Neural crest cell (in vitro differentiated cells): ENCODE data around the gene NAV2. TPM values are rescaled to one million over a fixed set of nuclear protein-coding genes. Genes with fewer than 3 reads are reported as not detected.
A peak's percentile ranks its signal among the peaks of the same experiment; 100 is the strongest.

Experiments
- DNase-seq: peaks from one replicate; pipeline ENCODE4 v3.0.0; 2021; ENCODE audit warnings: low read depth, mixed read lengths, low spot score
- H3K27ac Mint-ChIP-seq: one replicate; pipeline ENCODE4 v1.8.0; 2021; ENCODE audit warnings: mild to moderate bottlenecking, mixed read lengths; ENCODE audit not compliant: unreplicated experiment
- H3K27me3 Mint-ChIP-seq: 2 replicates; pipeline ENCODE4 v1.8.0; 2021; ENCODE audit warnings: low read depth, mild to moderate bottlenecking, mixed read lengths
- H3K36me3 Mint-ChIP-seq: 2 replicates; pipeline ENCODE4 v1.8.0; 2021; ENCODE audit warnings: low read depth, mild to moderate bottlenecking, mixed read lengths
- H3K4me1 Mint-ChIP-seq: 2 replicates; pipeline ENCODE4 v1.8.0; 2021; ENCODE audit warnings: mixed read lengths
- H3K4me3 Mint-ChIP-seq: one replicate; pipeline ENCODE4 v1.8.0; 2021; ENCODE audit warnings: mild to moderate bottlenecking, mixed read lengths
- H3K9me3 Mint-ChIP-seq: 2 replicates; pipeline ENCODE4 v1.8.0; 2021; ENCODE audit warnings: mixed read lengths
- CTCF ChIP-seq: fragments of 200-600 bp; sonication (generic); conservative IDR thresholded peaks from 2 replicates; pipeline ENCODE4 v1.5.0; 2021; ENCODE audit warnings: antibody characterized with exemption, mild to moderate bottlenecking
- total RNA-seq: library from RNA; stranded (reverse); gene quantifications from 2 replicates; pipeline ENCODE4 v1.2.1, GENCODE V29; 2021

Gene NAV2
- total RNA-seq, 1 donor from 2014 or later = 14.1 TPM

- Mint-ChIP-seq H3K27me3 (no peaks in the 10 kb centered on the region), H3K27ac (no peak overlapping the region), H3K4me3 (no peak overlapping the region), H3K36me3 (no peaks in the 10 kb centered on the region), H3K4me1 (peaks cover 33% of the 10 kb centered on the region), H3K9me3 (no peaks in the 10 kb centered on the region)
- TF ChIP-seq CTCF = no peak
- no peak for DNase-seq
Observed at GRCh38 chr11:19703211-19703610, 9.4 kb upstream of the NAV2 start.

- no peak for TF ChIP-seq CTCF
- H3K4me1 Mint-ChIP-seq = peaks cover 33% of the 10 kb centered on the region
- no peak overlapping the region for H3K4me3 Mint-ChIP-seq
- DNase-seq = no peak
- no peaks in the 10 kb centered on the region for H3K36me3 Mint-ChIP-seq
- no peak overlapping the region for H3K27ac Mint-ChIP-seq
- no peaks in the 10 kb centered on the region for H3K9me3 Mint-ChIP-seq
- H3K27me3 Mint-ChIP-seq = no peaks in the 10 kb centered on the region
Observed at GRCh38 chr11:19704213-19704612, 8.4 kb upstream of the NAV2 start.

GRCh38 chr11:19705936-19706335, 6.7 kb upstream of the NAV2 start:
- no peak overlapping the region for H3K27ac Mint-ChIP-seq
- H3K9me3 Mint-ChIP-seq = no peaks in the 10 kb centered on the region
- H3K36me3 Mint-ChIP-seq = no peaks in the 10 kb centered on the region
- H3K4me1 Mint-ChIP-seq = peaks cover 28% of the 10 kb centered on the region
- no peaks in the 10 kb centered on the region for H3K27me3 Mint-ChIP-seq
- no peak for TF ChIP-seq CTCF
- DNase-seq = no peak
- no peak overlapping the region for H3K4me3 Mint-ChIP-seq

GRCh38 chr11:19711911-19712280, 741 bp upstream of the NAV2 start:
- H3K27me3 Mint-ChIP-seq = peaks cover 41% of the 10 kb centered on the region
- H3K36me3 Mint-ChIP-seq = no peaks in the 10 kb centered on the region
- H3K9me3 Mint-ChIP-seq = no peaks in the 10 kb centered on the region
- peak overlapping the region; percentile 98 for H3K27ac Mint-ChIP-seq
- no peak for TF ChIP-seq CTCF
- no peak for DNase-seq
- peaks cover 27% of the 10 kb centered on the region for H3K4me1 Mint-ChIP-seq
- peak overlapping the region; percentile 93 for H3K4me3 Mint-ChIP-seq

GRCh38 chr11:19713196-19714021, 772 bp downstream of the NAV2 start:
- H3K36me3 Mint-ChIP-seq = no peaks in the 10 kb centered on the region
- DNase-seq = peak; percentile 20
- H3K4me3 Mint-ChIP-seq = peak overlapping the region; percentile 93
- TF ChIP-seq CTCF = no peak
- H3K27me3 Mint-ChIP-seq = peaks cover 50% of the 10 kb centered on the region
- peaks cover 32% of the 10 kb centered on the region for H3K4me1 Mint-ChIP-seq
- H3K27ac Mint-ChIP-seq = peak overlapping the region; percentile 51
- no peaks in the 10 kb centered on the region for H3K9me3 Mint-ChIP-seq
